GM23248 (cell line): ENCODE data around the gene KREMEN2. TPM values are rescaled to one million over a fixed set of nuclear protein-coding genes. Genes with fewer than 3 reads are reported as not detected.

Experiments
- DNase-seq: peaks from one replicate; pipeline ENCODE4 v3.0.0-alpha.2; 2015
- H2AFZ ChIP-seq: fragments of 200-600 bp; sonication (generic); 2 replicates; pipeline ENCODE4 v1.6.1; 2016; ENCODE audit warnings: antibody characterized with exemption
- H3F3A ChIP-seq: fragments of 200-600 bp; sonication (generic); 2 replicates; pipeline ENCODE4 v1.6.1; 2016; ENCODE audit warnings: mild to moderate bottlenecking, antibody characterized with exemption, mixed run types; ENCODE audit not compliant: insufficient read depth
- H3K27ac ChIP-seq: fragments of 200-600 bp; sonication (generic); 2 replicates; pipeline ENCODE4 v1.5.1; 2016; ENCODE audit warnings: mild to moderate bottlenecking
- H3K27me3 ChIP-seq: fragments of 200-600 bp; sonication (generic); replicated peaks from 2 replicates; pipeline ENCODE4 v1.6.1; 2016; ENCODE audit warnings: mild to moderate bottlenecking; ENCODE audit not compliant: insufficient read depth
- H3K36me3 ChIP-seq: fragments of 200-600 bp; sonication (generic); 2 replicates; pipeline ENCODE4 v1.6.1; 2016; ENCODE audit warnings: low read depth, mild to moderate bottlenecking
- H3K4me1 ChIP-seq: fragments of 200-600 bp; sonication (generic); 2 replicates; pipeline ENCODE4 v1.6.1; 2016; ENCODE audit warnings: mild to moderate bottlenecking; ENCODE audit not compliant: insufficient read depth
- H3K4me2 ChIP-seq: fragments of 200-600 bp; sonication (generic); one replicate; pipeline ENCODE4 v1.6.1; 2016; ENCODE audit warnings: mild to moderate bottlenecking; ENCODE audit not compliant: unreplicated experiment
- H3K4me3 ChIP-seq: fragments of 200-600 bp; sonication (generic); 2 replicates; pipeline ENCODE4 v1.5.1; 2016; ENCODE audit warnings: mild to moderate bottlenecking
- H3K79me2 ChIP-seq: fragments of 200-600 bp; sonication (generic); 2 replicates; pipeline ENCODE4 v1.6.1; 2016; ENCODE audit warnings: mild to moderate bottlenecking; ENCODE audit not compliant: insufficient read depth
- H3K9ac ChIP-seq: fragments of 200-600 bp; sonication (generic); 2 replicates; pipeline ENCODE4 v1.6.1; 2016; ENCODE audit warnings: mild to moderate bottlenecking
- H3K9me2 ChIP-seq: fragments of 200-600 bp; sonication (generic); 2 replicates; pipeline ENCODE4 v1.6.1; 2016; ENCODE audit warnings: mixed run types, mild to moderate bottlenecking, moderate library complexity; ENCODE audit not compliant: insufficient read depth
- H3K9me3 ChIP-seq: fragments of 200-600 bp; sonication (generic); one replicate; pipeline ENCODE4 v1.6.1; 2017; ENCODE audit warnings: low read depth
- H4K20me1 ChIP-seq: fragments of 200-600 bp; sonication (generic); 2 replicates; pipeline ENCODE4 v1.6.0; 2016; ENCODE audit not compliant: insufficient read depth
- EZH2 ChIP-seq: fragments of 200-600 bp; sonication (generic); IDR thresholded peaks from 2 replicates; pipeline ENCODE4 v1.6.1; 2018; ENCODE audit warnings: antibody characterized with exemption, mild to moderate bottlenecking; ENCODE audit not compliant: insufficient read depth, poor library complexity, severe bottlenecking
- EZH2phosphoT487 ChIP-seq: fragments of 200-600 bp; sonication (generic); IDR thresholded peaks from 2 replicates; pipeline ENCODE4 v1.6.1; 2018; ENCODE audit warnings: antibody characterized with exemption, moderate library complexity, mild to moderate bottlenecking, low read depth; ENCODE audit not compliant: insufficient read depth
- WGBS, 2 experiments: methylation state at CpG; one replicate each; pipeline ENCODE4 v1.1.6; 2015 to 2017; ENCODE audit warnings: low lambda C conversion rate in 2 of 2, low coverage in 1 of 2; ENCODE audit errors: missing lambda C conversion rate in 2 of 2; 5-methylcytosine and 5-hydroxymethylcytosine counted together
- in situ Hi-C: fragments of 300-500 bp; cut with MboI; formaldehyde crosslinking; loops from 2 replicates; pipeline ENCODE4 v1.15.0; 2020
- polyA plus RNA-seq: library from polyadenylated mRNA; unstranded; fragments of >200 nt; fragmentation: Nextera tagmentation; extraction: Ambion mirVana; gene quantifications from 2 replicates; pipeline ENCODE4 v1.2.1, GENCODE V29; 2016
- total RNA-seq: library from RNA; depleted of rRNA; stranded (reverse); fragments of >200 nt; shearing (Covaris generic); gene quantifications from 2 replicates; pipeline ENCODE4 v1.2.3, GENCODE V29; 2014

Gene KREMEN2
- total and polyA plus RNA-seq, 2 experiments from 2014 or later: not detected

GRCh38 chr16:2933701-2934100, 30.4 kb upstream of the KREMEN2 start:
- Histone ChIP-seq H3K4me2 (no peak overlapping the region), H3K9me3 (no peaks in the 10 kb centered on the region), H3K27me3 (no peaks in the 10 kb centered on the region), H3K9me2 (no peaks in the 10 kb centered on the region), H3K79me2 (no peaks in the 10 kb centered on the region), H3K36me3 (peaks cover 3% of the 10 kb centered on the region; the same call in 1 of the 2 replicates), H3K9ac (no peak overlapping the region), H4K20me1 (no peaks in the 10 kb centered on the region), H3F3A (no peaks in the 10 kb centered on the region), H3K4me3 (no peak overlapping the region), H3K27ac (no peak overlapping the region), H3K4me1 (no peaks in the 10 kb centered on the region), H2AFZ (no peak overlapping the region)
- in situ Hi-C loops: no loop called here
- DNase-seq: no peak
- 87 to 90% methylated on average over 20 to 22 of the region's 22 CpGs for WGBS, 2 experiments
- TF ChIP-seq EZH2phosphoT487 (no peak), EZH2 (no peak)

GRCh38 chr16:2934450-2934849, 29.6 kb upstream of the KREMEN2 start:
- Histone ChIP-seq H3F3A (no peaks in the 10 kb centered on the region), H3K27me3 (no peaks in the 10 kb centered on the region), H3K4me2 (no peak overlapping the region), H3K9me2 (no peaks in the 10 kb centered on the region), H3K36me3 (peaks cover 10% of the 10 kb centered on the region; the same call in 1 of the 2 replicates), H3K27ac (no peak overlapping the region), H4K20me1 (no peaks in the 10 kb centered on the region), H2AFZ (no peak overlapping the region), H3K79me2 (no peaks in the 10 kb centered on the region), H3K4me1 (no peaks in the 10 kb centered on the region), H3K4me3 (no peak overlapping the region), H3K9me3 (no peaks in the 10 kb centered on the region), H3K9ac (no peak overlapping the region)
- TF ChIP-seq EZH2 (no peak), EZH2phosphoT487 (no peak)
- in situ Hi-C loops: no loop called here
- no peak for DNase-seq
- WGBS, 2 experiments: 87 to 90% methylated on average over 15 of the region's 15 CpGs

DNA sequence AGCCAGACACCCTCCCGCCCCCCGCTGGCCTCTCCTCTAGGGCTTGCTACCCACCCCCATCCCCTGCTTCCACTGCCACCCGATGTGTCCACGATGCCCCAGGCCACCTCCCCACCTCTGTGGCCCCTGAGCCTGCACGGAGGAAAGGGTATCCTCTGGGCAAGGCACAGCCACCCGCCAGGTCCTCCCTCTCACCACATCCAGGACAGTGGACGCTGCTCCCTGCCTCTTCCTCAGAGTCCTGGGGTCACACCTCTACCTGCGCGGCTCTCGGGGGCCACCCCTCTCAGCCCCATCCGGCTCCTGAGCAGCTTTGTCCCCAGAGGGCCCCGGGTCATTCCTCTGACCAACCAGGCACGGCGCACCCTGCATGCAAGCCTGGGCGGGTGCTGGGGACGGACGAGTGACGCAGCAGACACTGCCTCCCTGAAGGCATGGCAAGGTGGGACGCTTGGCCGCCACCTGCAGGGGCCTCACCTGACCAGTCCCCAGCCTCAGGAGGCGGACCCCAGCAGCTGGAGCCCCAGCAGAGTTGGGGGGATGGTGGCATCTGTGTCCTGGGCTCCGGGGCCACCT, 27.6 kb upstream of the KREMEN2 start:
- DNase-seq: no peak
- no peak overlapping the region for H3K4me2 ChIP-seq
- no peaks in the 10 kb centered on the region for H3K9me3 ChIP-seq
- H3K27ac ChIP-seq: no peak overlapping the region
- no peaks in the 10 kb centered on the region for H4K20me1 ChIP-seq
- no peaks in the 10 kb centered on the region for H3K9me2 ChIP-seq
- no peak overlapping the region for H2AFZ ChIP-seq
- H3K9ac ChIP-seq: no peak overlapping the region
- no peak overlapping the region for H3K4me3 ChIP-seq
- TF ChIP-seq EZH2 (no peak), EZH2phosphoT487 (no peak)
- in situ Hi-C loops: no loop called here
- no peaks in the 10 kb centered on the region for H3F3A ChIP-seq
- no peaks in the 10 kb centered on the region for H3K27me3 ChIP-seq
- WGBS, 2 experiments: 93 to 94% methylated on average over 17 to 22 of the region's 22 CpGs
- no peaks in the 10 kb centered on the region for H3K4me1 ChIP-seq
- H3K79me2 ChIP-seq: no peaks in the 10 kb centered on the region
- peaks cover 23% of the 10 kb centered on the region; the same call in 1 of the 2 replicates for H3K36me3 ChIP-seq

GRCh38 chr16:2937170-2937569, 26.9 kb upstream of the KREMEN2 start:
- Histone ChIP-seq H3K27me3 (no peaks in the 10 kb centered on the region), H3K4me2 (no peak overlapping the region), H3K27ac (no peak overlapping the region), H3F3A (no peaks in the 10 kb centered on the region), H3K4me3 (no peak overlapping the region), H4K20me1 (no peaks in the 10 kb centered on the region), H3K9ac (no peak overlapping the region), H3K4me1 (no peaks in the 10 kb centered on the region), H3K9me2 (no peaks in the 10 kb centered on the region), H3K36me3 (peaks cover 23% of the 10 kb centered on the region; the same call in 1 of the 2 replicates), H3K9me3 (no peaks in the 10 kb centered on the region), H3K79me2 (no peaks in the 10 kb centered on the region), H2AFZ (no peak overlapping the region)
- no peak for TF ChIP-seq EZH2
- no peak for TF ChIP-seq EZH2phosphoT487
- WGBS, 2 experiments: 97% methylated on average over 19 to 24 of the region's 24 CpGs
- in situ Hi-C loops: no loop called here
- no peak for DNase-seq
